ENCODE results near the gene HBG2. TPM values are rescaled to one million over a fixed set of nuclear protein-coding genes. Genes with fewer than 3 reads are reported as not detected.
"Not testable (repeated sequence)": the region's sequence is repeated elsewhere in the genome, so short reads cannot be mapped to it uniquely, and the experiment has no call there.

The HBG2 gene
- polyA plus RNA-seq (ENCODE audit: insufficient read depth in 1 of 5, insufficient read length in 5 of 5, low replicate concordance in 1 of 5): 1,000 to 10,000 TPM; 2,971 to 7,439 (median 4,881) TPM
- long read RNA-seq, donor 1, transcript HBG2-203 (3 exons, 307 nt): minor isoform, 9 of 6,530 reads
- long read RNA-seq, donor 1, transcript HBG2-201 (3 exons, 614 nt): major isoform, 3,685 of 6,530 reads
- long read RNA-seq, donor 1, partial matches to known transcripts: 2,836 of 6,530 reads
- long read RNA-seq, donor 1, other reads (novel, unspliced or antisense): 0 of 6,530 reads
- long read RNA-seq, donor 2, transcript HBG2-201 (3 exons, 614 nt): major isoform, 1,590 of 3,065 reads
- long read RNA-seq, donor 2, partial matches to known transcripts: 1,473 of 3,065 reads
- long read RNA-seq, donor 2, other reads (novel, unspliced or antisense): 0 of 3,065 reads
- long read RNA-seq, donor 3, transcript HBG2-201 (3 exons, 614 nt): major isoform, 6,430 of 10,558 reads
- long read RNA-seq, donor 3, transcript HBG2-203 (3 exons, 307 nt): minor isoform, 17 of 10,558 reads
- long read RNA-seq, donor 3, partial matches to known transcripts: 4,111 of 10,558 reads
- long read RNA-seq, donor 3, other reads (novel, unspliced or antisense): 0 of 10,558 reads
- long read RNA-seq, donor 4, transcript HBG2-201 (3 exons, 614 nt): major isoform, 2,314 of 3,925 reads
- long read RNA-seq, donor 4, partial matches to known transcripts: 1,607 of 3,925 reads
- long read RNA-seq, donor 4, other reads (novel, unspliced or antisense): 0 of 3,925 reads
- long read RNA-seq, donor 5, transcript HBG2-201 (3 exons, 614 nt): major isoform, 9,418 of 15,940 reads
- long read RNA-seq, donor 5, transcript HBG2-203 (3 exons, 307 nt): minor isoform, 16 of 15,940 reads
- long read RNA-seq, donor 5, partial matches to known transcripts: 6,506 of 15,940 reads
- long read RNA-seq, donor 5, other reads (novel, unspliced or antisense): 0 of 15,940 reads
- long read RNA-seq, donor 6, transcript HBG2-201 (3 exons, 614 nt): major isoform, 5,277 of 7,609 reads
- long read RNA-seq, donor 6, transcript HBG2-203 (3 exons, 307 nt): minor isoform, 6 of 7,609 reads
- long read RNA-seq, donor 6, partial matches to known transcripts: 2,326 of 7,609 reads
- long read RNA-seq, donor 6, other reads (novel, unspliced or antisense): 0 of 7,609 reads
- long read RNA-seq, donor 7, transcript HBG2-201 (3 exons, 614 nt): major isoform, 1,436 of 1,440 reads
- long read RNA-seq, donor 7, partial matches to known transcripts: 0 of 1,440 reads
- long read RNA-seq, donor 7, other reads (novel, unspliced or antisense): 0 of 1,440 reads
- long read RNA-seq, donor 8, transcript HBG2-201 (3 exons, 614 nt): major isoform, 2,069 of 3,670 reads
- long read RNA-seq, donor 8, partial matches to known transcripts: 1,601 of 3,670 reads
- long read RNA-seq, donor 8, other reads (novel, unspliced or antisense): 0 of 3,670 reads

GRCh38 chr11:5254646-5255413 lies at the start of gene HBG2:
TSS of gene HBG2 (minus strand) at chr11:5254781. CDS start at chr11:5254728, 53 bp downstream.
- peak; percentile 9 to 45 for DNase-seq

- DNase-seq: no peak
These were observed 49.5 kb upstream of the HBG2 start for GRCh38 chr11:5304046-5304445.

DNA sequence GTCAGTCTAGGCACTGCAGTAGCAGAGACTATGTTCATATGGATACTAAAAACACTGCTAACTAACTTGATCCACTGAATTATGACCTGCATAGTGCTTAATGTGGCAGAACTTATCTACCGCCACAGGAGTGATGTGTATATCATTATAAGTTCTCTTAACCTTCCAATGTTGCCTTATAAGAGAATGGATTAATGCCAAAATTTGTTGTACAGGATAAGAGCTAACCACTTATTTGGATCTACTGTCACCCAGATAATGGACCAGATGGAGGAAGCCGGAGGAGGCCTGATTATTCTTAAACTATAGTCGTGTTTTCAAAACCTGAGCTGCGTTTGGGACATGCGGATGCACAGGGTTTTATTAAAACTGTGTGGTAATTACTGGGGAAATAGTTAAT lies 49.0 kb upstream of the HBG2 start:
- DNase-seq: no peak

DNA sequence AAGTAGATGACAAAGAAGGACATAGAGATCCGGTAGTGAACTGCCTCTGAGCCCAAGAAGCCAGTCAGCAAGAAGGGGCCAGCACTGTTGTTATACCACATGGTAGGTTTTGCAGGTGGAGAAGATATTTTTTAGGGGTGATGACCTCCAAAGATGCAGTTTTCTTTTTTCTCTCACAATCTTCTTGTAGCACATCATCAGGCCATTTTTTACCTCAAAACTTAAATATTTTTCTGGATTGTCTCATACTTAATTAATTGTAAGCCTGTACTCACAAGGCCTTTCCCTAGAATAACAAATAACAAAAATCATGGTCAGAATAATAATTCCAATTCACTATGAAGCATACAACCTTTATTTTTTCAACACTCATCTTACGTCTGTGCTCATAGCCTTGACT lies 47.3 kb upstream of the HBG2 start, which contains the start of gene OR51B4:
TSS of gene OR51B4 (minus strand) at position 101 of the 400 bp plus-strand sequence. CDS start at position 101, 0 bp downstream.
- no peak for DNase-seq

DNA sequence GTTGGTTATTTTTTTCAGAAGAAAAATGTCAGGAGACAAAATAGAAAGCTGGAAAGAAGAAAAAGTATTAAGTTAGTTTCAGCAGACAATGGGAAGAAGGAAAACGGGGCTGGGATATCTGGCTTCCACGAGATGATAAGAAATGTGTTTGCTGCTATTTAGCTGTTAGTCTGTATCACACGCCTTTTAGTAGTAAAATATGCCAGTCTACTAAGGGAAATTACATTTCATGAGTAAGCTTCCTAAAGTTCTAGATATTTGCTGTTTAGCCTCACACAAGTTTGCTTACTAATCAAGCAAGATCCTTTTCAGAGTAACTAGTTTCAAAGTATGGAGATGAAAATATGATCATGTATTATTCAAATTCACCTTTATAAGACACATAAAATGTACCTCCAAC lies 45.7 kb upstream of the HBG2 start:
- no peak for DNase-seq

GRCh38 chr11:5298451-5298850 lies 43.9 kb upstream of the HBG2 start:
- DNase-seq: no peak

DNA sequence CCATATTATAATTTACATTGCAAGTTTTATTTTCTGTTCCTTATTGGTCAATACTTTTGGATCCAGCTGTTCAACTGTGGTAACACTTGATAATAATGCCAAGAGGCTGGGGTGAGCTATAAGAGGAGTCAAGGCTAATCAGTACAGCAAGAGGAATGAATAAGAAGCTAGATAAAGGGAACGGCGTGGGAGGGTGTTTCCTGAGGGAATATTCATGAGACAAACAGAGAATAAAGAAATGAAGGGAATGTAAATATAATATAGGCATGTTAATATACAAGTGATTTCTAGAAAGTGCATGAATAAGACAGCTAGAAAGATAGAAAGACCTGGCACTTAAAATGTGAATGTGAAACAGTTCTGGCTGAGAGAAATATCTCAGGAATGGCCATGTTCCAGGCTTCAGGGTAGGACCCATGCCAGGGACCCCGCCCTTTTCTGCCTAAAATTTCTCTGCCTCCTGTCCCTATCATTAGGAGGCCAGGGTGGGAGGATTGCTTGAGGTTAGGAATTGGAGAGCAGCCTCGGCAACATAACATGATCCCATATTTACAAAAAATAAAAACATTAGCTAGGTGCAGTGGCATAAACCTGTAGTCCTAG lies 43.2 kb upstream of the HBG2 start:
- DNase-seq: peak in 1 of 2 donors; percentile 6

DNA sequence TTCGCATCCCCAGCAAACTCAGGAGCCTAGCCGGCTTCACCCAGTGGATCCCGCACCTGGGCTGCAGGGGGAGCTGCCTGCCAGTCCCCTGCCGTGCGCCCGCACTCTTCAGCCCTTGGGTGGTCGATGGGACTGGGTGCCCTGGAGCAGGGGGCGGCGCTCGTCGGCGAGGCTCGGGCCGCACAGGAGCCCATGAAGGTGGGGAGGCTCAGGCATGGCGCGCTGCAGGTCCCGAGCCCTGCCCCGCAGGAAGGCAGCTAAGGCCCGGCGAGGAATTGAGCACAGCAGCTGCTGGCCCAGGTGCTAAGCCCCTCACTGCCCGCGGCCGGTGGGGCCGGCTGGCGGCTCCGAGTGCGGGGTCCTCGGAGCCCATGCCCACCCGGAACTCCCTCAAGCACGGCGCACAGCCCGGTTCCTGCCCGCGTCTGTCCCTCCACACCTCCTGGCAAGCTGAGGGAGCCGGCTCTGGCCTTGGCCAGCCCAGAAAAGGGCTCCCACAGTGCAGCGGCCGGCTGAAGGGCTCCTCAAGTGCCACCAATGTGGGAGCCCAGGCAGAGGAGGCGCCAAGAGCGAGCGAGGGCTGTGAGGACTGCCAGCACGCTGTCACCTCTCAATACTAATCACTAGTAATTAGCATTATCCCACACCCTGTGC lies 39.9 kb upstream of the HBG2 start:
- DNase-seq: not testable (repeated sequence)

GRCh38 chr11:5293028-5293427 lies 38.4 kb upstream of the HBG2 start:
- DNase-seq: no peak

DNA sequence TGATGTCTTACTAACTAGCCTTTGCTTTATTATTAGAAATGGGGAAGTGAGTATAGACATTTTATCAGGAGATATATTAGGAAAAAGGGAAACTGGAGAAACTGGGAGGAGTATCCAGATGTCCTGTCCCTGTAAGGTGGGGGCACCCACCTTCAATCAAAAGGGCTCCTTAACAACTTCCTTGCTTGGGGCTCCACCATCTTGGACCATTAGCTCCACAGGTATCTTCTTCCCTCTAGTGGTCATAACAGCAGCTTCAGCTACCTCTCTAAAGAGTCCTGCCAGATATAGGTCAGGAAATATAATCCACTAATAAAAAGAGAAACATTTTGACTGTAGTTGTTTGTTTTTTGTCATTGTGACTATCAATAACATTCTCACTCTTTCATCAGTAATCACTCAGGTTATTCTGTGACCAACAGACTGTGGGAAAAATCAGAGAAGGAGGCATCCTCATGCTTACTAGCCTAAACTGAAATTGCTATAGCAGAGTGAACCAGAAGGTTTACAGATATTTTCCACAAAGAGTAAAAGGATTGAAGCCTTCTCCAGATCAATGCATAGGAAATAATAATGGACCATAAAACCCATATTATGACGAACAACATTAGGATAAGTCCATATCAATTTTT lies 36.7 kb upstream of the HBG2 start:
- no peak for DNase-seq

- DNase-seq: no peak
These were observed 35.5 kb upstream of the HBG2 start for GRCh38 chr11:5290106-5290505.

GRCh38 chr11:5289696-5290095 lies 35.1 kb upstream of the HBG2 start:
- DNase-seq: no peak

DNA sequence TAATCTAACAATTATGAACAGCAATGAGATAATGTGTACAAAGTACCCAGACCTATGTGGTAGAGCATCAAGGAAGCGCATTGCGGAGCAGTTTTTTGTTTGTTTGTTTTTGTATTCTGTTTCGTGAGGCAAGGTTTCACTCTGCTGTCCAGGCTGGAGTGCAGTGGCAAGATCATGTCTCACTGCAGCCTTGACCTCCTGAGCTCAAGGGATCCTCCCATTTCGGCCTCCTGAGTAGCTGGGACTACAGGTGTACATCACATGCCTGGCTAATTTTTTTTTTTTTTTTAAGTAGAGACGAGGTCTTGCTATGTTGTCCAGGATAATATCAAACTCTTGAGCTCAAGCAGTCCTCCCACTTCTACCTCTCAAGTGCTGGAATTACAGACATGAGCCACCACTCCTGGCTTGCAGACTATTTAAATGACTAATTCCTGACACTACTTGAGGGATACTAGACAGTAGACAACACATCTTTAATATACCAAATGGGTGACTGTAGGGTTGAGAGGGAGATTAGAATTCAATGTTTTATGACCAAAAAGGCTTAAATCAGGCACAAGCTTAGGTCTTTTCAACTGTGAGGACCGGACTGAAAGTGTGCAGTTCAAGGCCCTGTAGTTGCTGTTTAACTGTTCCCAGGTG lies 34.4 kb upstream of the HBG2 start:
- no peak for DNase-seq

DNA sequence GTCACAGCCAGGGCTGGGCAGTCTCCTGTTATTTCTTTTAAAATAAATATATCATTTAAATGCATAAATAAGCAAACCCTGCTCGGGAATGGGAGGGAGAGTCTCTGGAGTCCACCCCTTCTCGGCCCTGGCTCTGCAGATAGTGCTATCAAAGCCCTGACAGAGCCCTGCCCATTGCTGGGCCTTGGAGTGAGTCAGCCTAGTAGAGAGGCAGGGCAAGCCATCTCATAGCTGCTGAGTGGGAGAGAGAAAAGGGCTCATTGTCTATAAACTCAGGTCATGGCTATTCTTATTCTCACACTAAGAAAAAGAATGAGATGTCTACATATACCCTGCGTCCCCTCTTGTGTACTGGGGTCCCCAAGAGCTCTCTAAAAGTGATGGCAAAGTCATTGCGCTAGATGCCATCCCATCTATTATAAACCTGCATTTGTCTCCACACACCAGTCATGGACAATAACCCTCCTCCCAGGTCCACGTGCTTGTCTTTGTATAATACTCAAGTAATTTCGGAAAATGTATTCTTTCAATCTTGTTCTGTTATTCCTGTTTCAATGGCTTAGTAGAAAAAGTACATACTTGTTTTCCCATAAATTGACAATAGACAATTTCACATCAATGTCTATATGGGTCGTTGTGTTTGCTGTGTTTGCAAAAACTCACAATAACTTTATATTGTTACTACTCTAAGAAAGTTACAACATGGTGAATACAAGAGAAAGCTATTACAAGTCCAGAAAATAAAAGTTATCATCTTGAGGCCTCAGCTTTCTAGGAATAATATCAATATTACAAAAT lies 33.7 kb upstream of the HBG2 start:
- no peak for DNase-seq

GRCh38 chr11:5286901-5287300 lies 32.3 kb upstream of the HBG2 start:
- DNase-seq: no peak

DNA sequence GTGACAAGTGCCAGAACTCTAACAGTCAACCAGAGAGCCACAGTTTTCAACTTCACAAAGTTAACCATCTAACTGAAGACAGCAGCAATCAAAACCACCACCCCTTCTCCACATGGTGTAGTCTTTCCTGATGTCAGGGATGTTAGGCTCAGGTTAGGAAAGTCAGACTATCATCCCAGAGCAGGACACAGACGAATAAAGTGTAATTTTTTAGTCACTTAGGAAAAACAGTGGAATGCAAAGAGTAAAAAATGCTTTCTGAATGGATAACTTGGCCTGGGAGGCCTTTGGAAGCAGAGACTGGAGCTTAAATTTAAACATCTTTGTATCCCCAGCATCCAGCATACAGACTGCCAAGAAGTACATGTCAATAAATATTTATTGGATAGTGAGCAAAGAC lies 31.8 kb upstream of the HBG2 start:
- no peak for DNase-seq

GRCh38 chr11:5285703-5286340 lies 31.2 kb upstream of the HBG2 start:
- no peak for DNase-seq
